HPDE6-E6E7 (cell line): Measurements from ENCODE around the gene SLC35F3.
A peak's percentile ranks its signal among the peaks of the same experiment; 100 is the strongest.
"Not testable (repeated sequence)": the region's sequence is repeated elsewhere in the genome, so short reads cannot be mapped to it uniquely, and the experiment has no call there.

Experiments
- DNase-seq: peaks from one replicate; pipeline ENCODE4 v3.0.0; 2011; ENCODE audit warnings: missing footprints; ENCODE audit errors: extremely low spot score

The SLC35F3 gene

DNA sequence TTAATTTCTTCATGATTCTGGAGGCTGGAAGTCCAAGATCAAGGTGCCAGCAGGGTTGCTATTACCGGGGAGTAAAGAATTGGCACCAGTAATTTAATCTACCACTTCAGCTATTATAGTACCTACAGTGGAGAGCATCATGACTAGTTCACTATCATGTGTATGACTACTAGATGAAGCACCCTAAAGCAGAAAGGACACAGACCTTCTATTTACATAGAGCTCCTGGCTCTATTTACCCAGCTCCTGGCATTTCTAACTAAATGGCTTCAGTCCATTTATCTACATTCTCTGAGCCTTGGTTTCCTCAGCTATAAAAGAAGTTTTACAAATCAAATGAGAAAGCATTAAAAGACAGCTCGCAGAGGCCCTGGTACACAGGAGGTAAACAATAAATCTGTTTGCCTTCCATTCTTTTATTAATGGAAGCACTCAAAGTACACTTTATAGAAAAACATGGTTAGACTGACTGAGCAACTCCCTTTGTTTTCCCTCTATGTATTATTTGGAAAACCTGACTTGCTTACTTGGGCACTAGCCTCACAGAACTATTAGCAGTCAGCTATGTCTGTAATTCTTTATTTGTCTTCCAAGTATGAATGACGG, 203.0 kb downstream of the SLC35F3 start:
- no peak for DNase-seq

DNA sequence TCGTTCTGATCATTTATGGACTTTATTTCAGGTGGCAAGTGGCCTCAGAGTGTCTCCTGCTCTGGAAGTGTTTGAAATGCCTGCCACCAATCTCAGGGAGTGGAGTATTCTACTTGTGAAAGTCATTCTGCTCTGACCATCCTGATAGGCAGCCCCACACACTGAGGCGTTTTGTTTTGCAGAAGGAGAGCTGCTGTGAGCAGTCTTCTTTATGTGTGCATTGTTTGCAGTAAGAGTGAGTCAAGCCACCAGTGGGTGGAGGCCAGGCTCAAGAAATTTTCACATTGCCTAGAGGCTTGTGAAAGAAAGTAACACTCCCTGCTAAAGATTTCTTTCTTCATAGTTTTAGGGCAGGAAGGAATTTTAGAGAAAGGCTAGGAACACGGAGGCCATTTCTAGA, 204.4 kb downstream of the SLC35F3 start:
- peak; percentile 28 for DNase-seq

GRCh38 chr1:234109840-234110239, 205.4 kb downstream of the SLC35F3 start:
- DNase-seq, result no peak

DNA sequence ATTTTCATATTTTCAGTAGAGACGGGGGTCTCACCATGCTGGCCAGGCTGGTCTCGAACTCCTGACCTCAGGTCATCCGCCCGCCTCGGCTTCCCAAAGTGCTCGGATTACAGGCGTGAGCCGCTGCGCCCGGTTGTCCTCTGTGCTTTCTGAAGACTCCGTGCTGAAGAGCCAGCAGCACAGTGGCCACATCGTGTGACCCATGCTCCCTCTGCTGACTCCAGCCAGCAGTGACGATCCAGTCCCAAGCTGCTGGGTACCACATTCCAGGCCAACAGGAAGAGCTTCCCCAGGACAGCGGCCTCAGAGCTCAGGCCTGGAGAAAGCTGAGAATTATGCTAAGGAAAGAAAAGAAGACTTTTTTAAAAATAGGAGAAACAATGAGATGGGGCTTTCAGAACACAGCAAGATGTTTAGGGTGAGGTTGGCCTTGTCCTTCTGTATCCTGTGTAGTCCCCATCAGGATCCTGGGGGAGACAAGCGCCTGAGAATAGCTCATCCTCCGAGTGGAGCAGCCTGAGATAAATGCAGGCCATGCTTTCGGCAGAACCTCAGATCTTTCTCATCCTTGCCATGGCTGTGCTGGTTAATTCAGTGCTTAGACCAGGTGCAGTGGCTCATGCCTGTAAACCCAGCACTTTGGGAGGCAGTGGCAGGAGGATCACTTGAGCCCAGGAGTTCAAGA, 207.1 kb downstream of the SLC35F3 start:
- peak; percentile 27 for DNase-seq

GRCh38 chr1:234114648-234115307, 210.3 kb downstream of the SLC35F3 start:
- DNase-seq, result peak; percentile 17

- DNase-seq, result no peak
Measured at GRCh38 chr1:234118911-234119310, 214.4 kb downstream of the SLC35F3 start.

DNA sequence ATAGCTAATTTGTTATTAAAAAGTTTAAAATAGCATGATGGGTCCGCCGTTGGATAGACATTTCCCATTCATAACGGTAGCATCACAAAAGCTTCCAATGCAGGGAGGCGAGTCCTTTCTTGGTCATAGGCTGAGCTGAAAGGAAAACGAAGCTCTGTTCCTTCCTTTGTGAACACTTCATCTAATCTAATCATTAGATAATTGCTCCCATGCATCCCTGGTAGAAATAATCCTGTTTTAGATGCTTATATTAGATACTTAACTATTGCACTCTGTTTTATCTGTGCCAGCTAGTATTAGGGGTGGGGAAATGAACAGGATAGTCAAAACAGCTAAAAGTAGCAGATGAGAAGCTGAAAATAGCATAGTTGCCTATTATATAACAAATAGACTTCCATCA, 215.0 kb downstream of the SLC35F3 start:
- DNase-seq, result no peak

- DNase-seq, result no peak
Measured at GRCh38 chr1:234120327-234120944, 216.0 kb downstream of the SLC35F3 start.

DNA sequence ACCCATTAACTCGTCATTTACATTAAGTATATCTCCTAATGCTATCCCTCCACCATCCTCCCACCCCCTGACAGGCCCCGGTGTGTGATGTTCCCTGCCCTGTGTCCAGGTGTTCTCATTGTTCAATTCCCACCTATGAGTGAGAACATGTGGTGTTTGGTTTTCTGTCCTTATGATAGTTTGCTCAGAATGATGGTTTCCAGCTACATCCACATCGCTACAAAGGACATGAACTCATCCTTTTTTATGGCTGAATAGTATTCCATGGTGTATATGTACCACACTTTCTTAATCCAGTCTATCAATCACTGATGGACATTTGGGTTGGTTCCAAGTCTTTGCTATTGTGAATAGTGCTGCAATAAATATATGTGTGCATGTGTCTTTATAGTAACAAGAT, 217.2 kb downstream of the SLC35F3 start:
- not testable (repeated sequence) for DNase-seq

DNA sequence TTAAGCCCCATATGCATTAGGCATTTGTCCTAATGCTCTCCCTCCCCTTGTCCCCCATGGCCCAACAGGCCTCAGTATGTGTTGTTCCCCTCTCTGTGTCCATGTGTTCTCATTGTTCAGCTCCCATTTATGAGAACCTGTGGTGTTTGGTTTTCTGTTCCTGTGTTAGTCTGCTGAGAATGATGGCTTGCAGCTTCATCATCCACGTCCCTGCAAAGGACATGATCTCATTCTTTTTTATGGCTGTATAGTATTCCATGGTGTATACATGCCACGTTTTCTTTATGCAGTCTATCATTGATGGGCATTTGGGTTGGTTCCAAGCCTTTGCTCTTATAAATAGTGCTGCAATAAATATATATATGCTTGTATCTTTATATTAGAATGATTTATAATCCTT, 218.1 kb downstream of the SLC35F3 start:
- not testable (repeated sequence) for DNase-seq

DNA sequence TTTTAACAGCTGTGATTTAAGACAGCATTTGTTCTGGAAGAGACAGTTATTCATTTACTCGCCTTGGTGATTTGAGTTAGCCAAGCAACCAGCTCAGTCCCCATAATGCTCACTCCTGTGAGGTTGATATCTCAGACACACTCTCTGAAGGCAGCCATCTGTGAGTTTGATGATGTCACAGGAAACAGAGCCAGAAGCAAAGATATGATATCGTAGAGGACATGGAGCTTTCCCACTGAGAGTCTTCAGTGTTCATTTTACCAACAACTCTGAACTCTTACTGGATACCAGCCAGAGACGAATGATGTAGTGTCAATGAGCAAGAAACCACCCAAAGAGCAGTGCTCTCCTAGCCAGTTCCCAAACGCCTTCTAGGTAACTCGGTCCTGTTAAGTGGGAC, 219.4 kb downstream of the SLC35F3 start:
- DNase-seq, result no peak

GRCh38 chr1:234125283-234125682, 220.8 kb downstream of the SLC35F3 start:
- peak; percentile 61 for DNase-seq

- no peak for DNase-seq
Measured at GRCh38 chr1:234125714-234126113, 221.2 kb downstream of the SLC35F3 start.

GRCh38 chr1:234127026-234127671, 222.7 kb downstream of the SLC35F3 start:
- no peak for DNase-seq

DNA sequence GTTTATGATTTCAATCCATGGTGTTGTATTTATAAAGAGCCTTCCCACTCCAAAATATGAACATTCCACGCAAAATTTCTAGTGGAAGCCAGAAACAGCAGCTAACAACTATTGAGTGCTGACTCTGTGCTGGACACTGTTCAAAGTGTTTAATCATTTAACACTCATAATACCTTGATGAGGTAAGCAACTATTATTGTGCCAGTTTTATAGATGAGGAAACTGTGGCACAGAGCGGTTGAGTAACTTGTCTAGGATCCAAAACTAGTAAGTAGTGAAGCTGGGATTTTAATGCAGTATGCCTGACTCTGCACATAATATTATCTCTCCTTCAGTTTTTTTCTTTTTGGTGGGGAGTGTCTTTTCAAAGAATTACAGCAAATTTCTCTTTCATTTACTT, 228.3 kb downstream of the SLC35F3 start:
- no peak for DNase-seq

DNA sequence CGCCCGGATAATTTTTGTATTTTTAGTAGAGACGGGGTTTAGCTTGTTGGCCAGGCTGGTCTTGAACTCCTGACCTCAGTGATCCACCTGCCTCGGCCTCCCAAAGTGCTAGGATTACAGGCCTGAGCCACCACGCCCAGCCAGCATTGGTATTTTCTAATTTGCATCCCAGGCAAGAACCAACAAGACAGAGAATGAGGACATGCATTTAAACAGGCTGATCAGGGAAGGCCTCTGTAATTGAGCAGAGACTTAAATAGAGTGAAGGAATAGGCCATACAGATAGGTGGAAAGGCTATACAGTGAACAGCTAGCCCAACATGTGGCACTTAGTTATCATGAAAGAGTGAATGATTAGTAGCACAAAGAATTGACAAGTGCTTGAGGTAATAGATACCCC, 230.4 kb downstream of the SLC35F3 start:
- no peak for DNase-seq

DNA sequence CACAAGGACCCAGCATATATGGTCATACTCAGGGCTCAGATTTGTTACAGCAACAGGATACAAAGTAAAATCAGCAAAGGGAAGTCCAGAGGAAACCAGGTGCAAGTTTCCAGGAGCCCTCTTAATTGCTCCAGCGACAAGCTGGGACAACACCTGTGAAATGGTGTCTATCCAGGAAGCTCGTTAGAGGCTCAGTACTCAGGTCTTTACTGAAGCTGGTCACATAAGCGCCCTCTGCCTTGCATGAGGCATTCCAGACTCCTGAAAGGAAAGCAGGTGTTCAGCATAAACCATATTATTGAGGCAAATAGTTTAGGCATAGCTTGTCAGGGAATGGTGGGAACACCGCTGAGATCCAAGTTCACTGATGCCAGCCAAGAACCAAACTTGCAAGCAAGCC, 231.0 kb downstream of the SLC35F3 start:
- no peak for DNase-seq

- no peak for DNase-seq
Measured at GRCh38 chr1:234136073-234136472, 231.6 kb downstream of the SLC35F3 start.

DNA sequence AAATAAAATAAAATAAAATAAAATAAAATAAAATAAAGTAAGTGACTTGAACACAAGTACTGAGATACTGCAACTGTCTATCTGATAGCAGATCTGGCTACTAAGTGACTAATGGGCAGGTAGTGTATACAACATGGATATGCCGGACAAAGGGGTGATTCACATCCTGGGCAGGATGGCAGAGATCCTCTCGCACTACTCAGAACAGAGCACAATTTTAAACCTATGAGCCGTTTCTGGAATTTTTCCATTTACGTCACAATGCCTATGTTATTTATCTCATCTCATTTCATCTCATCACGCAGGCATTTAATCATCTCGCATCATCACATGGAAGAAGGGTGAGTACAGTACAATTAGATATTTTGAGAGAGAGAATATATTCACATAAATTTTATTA, 235.5 kb downstream of the SLC35F3 start:
- peak; percentile 80 for DNase-seq

GRCh38 chr1:234140388-234140787, 235.9 kb downstream of the SLC35F3 start:
- no peak for DNase-seq

- DNase-seq, result no peak
Measured at GRCh38 chr1:234141006-234141405, 236.5 kb downstream of the SLC35F3 start.

DNA sequence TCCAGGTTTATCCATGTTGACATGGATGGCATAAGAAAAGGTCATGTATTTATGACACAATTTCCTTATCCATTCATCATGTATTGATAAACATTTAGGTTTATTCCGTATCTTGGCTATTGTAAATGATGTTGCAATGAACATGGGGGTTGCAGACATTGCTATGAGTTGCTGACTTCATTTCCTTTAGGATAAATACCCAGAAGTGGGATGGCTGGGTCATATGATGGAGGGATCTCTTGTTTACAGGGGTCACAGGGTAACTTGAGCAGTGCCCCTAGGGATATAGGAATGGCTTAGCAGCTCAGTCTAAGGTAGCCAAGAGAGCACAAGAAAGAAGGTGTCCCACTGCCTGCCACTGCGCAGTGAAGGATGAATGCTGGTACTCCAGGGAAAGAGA, 239.2 kb downstream of the SLC35F3 start:
- no peak for DNase-seq
